Kidney (tissue), 14 donors: ENCODE data around the gene SERPINA4. TPM values are rescaled to one million over a fixed set of nuclear protein-coding genes. Genes with fewer than 3 reads are reported as not detected.
A peak's percentile ranks its signal among the peaks of the same experiment; 100 is the strongest.

Experiments
- DNase-seq, 5 donors: peaks; one replicate each; pipeline ENCODE4 v3.0.0-alpha.2; 2013 to 2020
- FAIRE-seq: peaks from 2 replicates; lab custom pipeline; 2012; peaks lifted over from hg19 to GRCh38; lab: Jason Lieb, UNC
- H3K27ac ChIP-seq, 2 donors: one replicate each; pipeline ENCODE4 v1.7.0; 2013; ENCODE audit warnings: low read depth in 2 of 2, low read length in 2 of 2, inconsistent platforms in 1 of 2
- H3K27me3 ChIP-seq: one replicate; pipeline ENCODE4 v1.7.1; 2013; ENCODE audit warnings: low read length, inconsistent platforms; ENCODE audit not compliant: control insufficient read depth, insufficient read depth
- H3K36me3 ChIP-seq, 3 donors: one replicate each; pipeline versions ENCODE4 v1.7.0 to v1.7.1; 2013; ENCODE audit warnings: low read length in 3 of 3, control low read depth in 1 of 3, inconsistent platforms in 1 of 3; ENCODE audit not compliant: insufficient read depth in 3 of 3, control insufficient read depth in 2 of 3
- H3K4me1 ChIP-seq, 3 donors: one replicate each; pipeline versions ENCODE4 v1.7.0 to v1.7.1; 2013; ENCODE audit warnings: low read length in 3 of 3, inconsistent platforms in 1 of 3, low read depth in 1 of 3; ENCODE audit not compliant: control insufficient read depth in 2 of 3, insufficient read depth in 2 of 3
- H3K4me3 ChIP-seq, 3 donors: one replicate each; pipeline versions ENCODE4 v1.7.0 to v1.8.1; 2013; ENCODE audit warnings: low read length in 3 of 3, control low read depth in 1 of 3, inconsistent platforms in 1 of 3
- H3K9ac ChIP-seq, 3 donors: one replicate each; pipeline versions ENCODE4 v1.7.0 to v1.7.1; 2013; ENCODE audit warnings: low read length in 3 of 3, control low read depth in 1 of 3, inconsistent platforms in 1 of 3
- H3K9me3 ChIP-seq, 3 donors: one replicate each; pipeline versions ENCODE4 v1.7.0 to v1.7.1; 2013; ENCODE audit warnings: low read length in 3 of 3, control low read depth in 1 of 3, inconsistent platforms in 1 of 3; ENCODE audit not compliant: control insufficient read depth in 2 of 3, insufficient read depth in 1 of 3
- CTCF ChIP-seq: IDR thresholded peaks from 3 replicates; pipeline ENCODE4 v1.5.1; 2012; ENCODE audit warnings: mild to moderate bottlenecking, moderate library complexity, borderline replicate concordance; ENCODE audit not compliant: insufficient read depth; ENCODE audit errors: extremely low read depth
- intact Hi-C: fragments of 100-400 bp; cut with DNase I; formaldehyde crosslinking; loops from one replicate; pipeline ENCODE4 v1.11.1; 2022
- polyA plus RNA-seq: library from polyadenylated mRNA; stranded (reverse); fragments of 350-450 nt; fragmentation: Illumina TruSeq; extraction: RNeasy Lipid Tissue Mini Kit (QIAGEN cat#74804); gene quantifications from one replicate; pipeline ENCODE4 v1.2.3, GENCODE V29; 2014; ENCODE audit warnings: low read depth, low replicate concordance; ENCODE audit not compliant: insufficient read depth
- total RNA-seq: library from RNA; stranded (reverse); fragmentation: NEBNext Ultra II Directional; extraction: Animal tissue kit (Norgen Biotek cat#: 25700); gene quantifications from one replicate; pipeline ENCODE4 v1.2.1, GENCODE V29; 2021
- donor health status: control.
- donor health status: control.
- donor health status: control.
- donor health status: control.
- donor health status: control.
- donor health status: DM: yes; HTN: yes; CAD: no.
- donor health status: Normal renal cell carcinoma (clear cell type).

SERPINA4 gene
- total and polyA plus RNA-seq, 2 donors from 2014 or later = 6.1 to 28.3 TPM

GRCh38 chr14:94586635-94587034, 25.4 kb downstream of the SERPINA4 start:
- TF ChIP-seq CTCF = no peak
- peaks cover 0 to 2% (median 0%) of the 10 kb centered on the region in 3 donors for H3K4me1 ChIP-seq

GRCh38 chr14:94588311-94588710, 27.1 kb downstream of the SERPINA4 start:
- peaks cover 0 to 2% (median 0%) of the 10 kb centered on the region in 3 donors for H3K4me1 ChIP-seq

More at GRCh38 chr14:94586635-94587034, 25.4 kb downstream of the SERPINA4 start:
- Histone ChIP-seq H3K4me3 (no peak overlapping the region), H3K36me3 (no peaks in the 10 kb centered on the region), H3K27ac (no peak overlapping the region), H3K9ac (no peak overlapping the region), H3K9me3 (no peaks in the 10 kb centered on the region), H3K27me3 (no peaks in the 10 kb centered on the region)
- intact Hi-C loops = no loop called here
- FAIRE-seq = no peak
- no peak for DNase-seq

GRCh38 chr14:94591073-94591472, 29.8 kb downstream of the SERPINA4 start:
- Histone ChIP-seq H3K36me3 (no peaks in the 10 kb centered on the region), H3K27me3 (no peaks in the 10 kb centered on the region), H3K9me3 (no peaks in the 10 kb centered on the region), H3K4me1 (peaks cover 0 to 8% (median 0%) of the 10 kb centered on the region in 3 donors), H3K27ac (no peak overlapping the region), H3K9ac (no peak overlapping the region), H3K4me3 (no peak overlapping the region)
- no peak for FAIRE-seq
- intact Hi-C loops = no loop called here
- DNase-seq = no peak
- TF ChIP-seq CTCF = no peak

More at GRCh38 chr14:94588311-94588710, 27.1 kb downstream of the SERPINA4 start:
- intact Hi-C loops = no loop called here
- Histone ChIP-seq H3K4me3 (no peak overlapping the region), H3K27ac (no peak overlapping the region), H3K9me3 (no peaks in the 10 kb centered on the region), H3K36me3 (no peaks in the 10 kb centered on the region), H3K9ac (no peak overlapping the region), H3K27me3 (no peaks in the 10 kb centered on the region)
- FAIRE-seq = no peak
- no peak for DNase-seq
- TF ChIP-seq CTCF = no peak

GRCh38 chr14:94591871-94592270, 30.6 kb downstream of the SERPINA4 start:
- DNase-seq (peak in 1 of 5 donors; percentile 52), FAIRE-seq (no peak)
- Histone ChIP-seq H3K9me3 (no peaks in the 10 kb centered on the region), H3K4me3 (no peak overlapping the region), H3K4me1 (peaks cover 0 to 8% (median 0%) of the 10 kb centered on the region in 3 donors), H3K9ac (no peak overlapping the region), H3K36me3 (no peaks in the 10 kb centered on the region), H3K27ac (no peak overlapping the region), H3K27me3 (no peaks in the 10 kb centered on the region)
- no peak for TF ChIP-seq CTCF
- intact Hi-C loops = no loop called here
